GM21717 (cell line): ENCODE results near the gene CAMK1D.
"Not testable (repeated sequence)": the region's sequence is repeated elsewhere in the genome, so short reads cannot be mapped to it uniquely, and the experiment has no call there.

Experiments
- ATAC-seq: cut with Tn5 transposase; IDR thresholded peaks from one replicate; pipeline ENCODE4 v1.9.1; 2021; ENCODE audit warnings: mild to moderate bottlenecking, moderate library complexity; ENCODE audit not compliant: unreplicated experiment

CAMK1D gene

DNA sequence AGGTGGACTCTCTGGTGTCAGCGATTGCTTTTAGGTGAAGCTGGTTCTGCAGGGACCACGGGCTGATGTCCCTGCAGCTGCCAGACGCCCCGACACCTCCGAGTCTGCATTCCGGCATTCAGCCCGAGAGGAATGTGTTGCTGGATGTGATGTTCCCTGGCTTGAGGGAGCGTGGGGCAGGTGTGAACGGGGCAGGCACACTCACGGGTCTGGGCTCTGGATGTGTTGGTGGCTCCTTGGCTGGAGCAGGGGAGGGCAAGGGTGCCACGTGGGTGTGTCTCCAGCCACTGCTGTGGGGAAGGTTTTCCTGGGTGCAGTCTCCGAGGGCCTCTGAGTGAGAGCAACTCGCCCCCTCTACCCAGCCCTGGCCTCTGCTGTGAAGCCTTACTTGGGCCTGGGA, 140.5 kb downstream of the CAMK1D start:
- ATAC-seq = no peak

DNA sequence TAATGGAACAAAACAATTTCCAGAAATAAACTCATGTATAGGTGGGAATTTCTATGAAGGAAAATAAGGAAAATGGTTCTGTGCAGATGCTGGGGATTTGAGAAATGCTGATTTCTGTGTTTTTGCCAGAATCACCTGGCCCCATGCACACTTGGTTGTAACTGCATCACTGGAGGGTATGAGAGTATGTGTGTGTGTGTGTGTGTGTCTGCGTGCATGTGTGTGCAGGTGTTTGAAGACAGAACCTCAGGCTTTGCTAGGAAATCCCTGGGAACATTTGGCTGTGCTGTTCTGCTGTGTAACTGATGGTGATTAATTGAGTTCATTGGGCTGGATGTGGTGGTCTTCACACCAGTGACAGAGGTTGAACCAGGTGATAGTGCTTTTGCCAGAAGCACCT, 141.6 kb downstream of the CAMK1D start:
- ATAC-seq = no peak

DNA sequence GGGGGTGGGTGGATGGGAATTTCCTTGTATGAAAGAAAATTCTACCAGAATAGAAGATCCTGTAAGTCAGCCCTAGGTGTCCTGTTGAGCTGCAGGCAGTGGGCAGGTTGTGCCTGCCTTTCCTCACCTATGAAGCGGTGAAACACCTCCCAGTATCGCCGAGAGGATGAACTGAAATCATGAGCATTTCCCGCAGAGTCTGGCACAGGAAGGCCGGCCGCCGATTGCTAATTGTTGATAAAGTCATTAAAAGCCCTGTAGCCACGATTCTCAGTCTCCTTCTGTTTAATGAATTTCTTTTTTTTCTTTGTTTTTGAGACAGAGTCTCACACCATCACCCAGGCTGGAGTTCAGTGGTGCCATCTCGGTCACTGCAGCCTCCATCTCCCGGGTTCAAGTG, 142.1 kb downstream of the CAMK1D start:
- no peak for ATAC-seq

DNA sequence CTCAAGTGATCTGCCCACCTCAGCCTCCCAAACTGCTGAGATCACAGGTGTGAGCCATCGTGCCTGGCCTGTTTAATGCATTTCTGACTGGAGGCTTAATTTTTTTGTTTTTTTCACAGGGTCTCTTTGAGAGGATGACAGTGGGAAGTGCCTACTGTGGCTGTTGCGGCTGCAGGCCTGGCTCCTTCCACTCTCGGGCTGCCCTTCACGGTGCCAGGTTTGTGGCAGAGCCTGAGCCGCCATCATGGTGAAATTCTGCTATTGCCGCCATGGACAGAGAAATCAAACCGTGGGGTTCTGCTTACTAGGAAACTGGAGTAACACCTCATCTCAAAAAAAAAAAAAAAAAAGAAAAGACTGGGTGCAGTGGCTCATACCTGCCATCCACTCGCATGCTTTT, 142.7 kb downstream of the CAMK1D start:
- no peak for ATAC-seq

DNA sequence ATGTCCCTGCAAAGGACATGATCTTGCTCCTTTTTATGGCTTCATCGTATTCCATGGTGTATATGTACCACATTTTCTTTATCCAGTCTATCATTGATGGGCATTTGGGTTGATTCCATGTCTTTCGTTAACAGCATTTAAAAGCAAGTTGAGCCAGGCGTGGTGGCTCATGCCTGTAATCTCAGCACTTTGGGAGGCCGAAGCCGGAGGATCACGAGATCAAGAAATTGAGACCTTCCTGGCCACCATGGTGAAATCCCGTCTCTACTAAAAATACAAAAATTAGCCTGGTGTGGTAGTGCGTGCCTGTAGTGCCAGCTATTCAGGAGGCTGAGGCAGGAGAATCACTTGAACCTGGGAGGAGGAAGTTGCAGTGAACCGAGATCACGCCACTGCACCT, 147.7 kb downstream of the CAMK1D start:
- not testable (repeated sequence) for ATAC-seq

DNA sequence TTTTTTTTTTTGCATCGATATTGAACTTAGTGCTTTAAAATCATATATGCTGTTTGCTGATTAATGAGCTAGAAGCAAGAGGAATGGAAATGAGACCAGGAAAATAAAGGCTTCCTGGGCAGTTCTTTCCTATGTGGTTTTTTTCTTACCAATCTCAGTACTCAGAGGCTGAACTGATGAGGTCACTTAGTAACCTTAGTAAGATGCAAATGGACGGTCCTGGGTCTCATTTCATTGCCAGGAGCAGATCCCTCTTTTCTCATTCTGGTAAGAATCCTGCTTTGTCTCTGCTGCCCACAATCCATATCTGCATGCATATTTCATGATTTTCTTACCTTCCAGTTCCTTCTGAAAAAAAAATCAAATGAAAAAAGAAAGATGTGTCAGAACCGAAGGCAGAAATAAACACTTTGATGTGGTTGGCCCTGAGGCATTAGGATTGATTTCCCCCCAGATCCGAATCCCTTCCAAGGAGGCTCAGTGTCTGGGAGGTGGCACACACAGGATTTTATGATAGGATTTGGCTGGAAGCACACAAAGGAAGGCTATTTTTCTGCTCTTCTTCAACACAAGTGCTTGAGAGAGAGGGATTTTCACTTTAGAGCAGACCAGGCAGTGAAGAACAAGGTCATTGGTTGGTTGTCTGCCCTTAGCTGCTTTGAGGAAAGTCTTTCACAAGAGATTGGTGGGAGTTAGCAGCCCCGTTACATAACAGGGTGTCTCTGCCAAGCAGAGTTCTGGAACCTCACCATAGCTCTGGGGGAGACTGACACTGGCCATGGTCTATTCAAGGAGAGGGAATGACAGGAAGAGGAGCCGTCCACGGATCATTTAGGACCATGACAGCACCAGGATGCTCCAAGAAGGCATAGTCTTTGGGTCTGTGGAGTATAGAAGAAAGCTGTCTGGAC, 150.0 kb downstream of the CAMK1D start:
- ATAC-seq = no peak

DNA sequence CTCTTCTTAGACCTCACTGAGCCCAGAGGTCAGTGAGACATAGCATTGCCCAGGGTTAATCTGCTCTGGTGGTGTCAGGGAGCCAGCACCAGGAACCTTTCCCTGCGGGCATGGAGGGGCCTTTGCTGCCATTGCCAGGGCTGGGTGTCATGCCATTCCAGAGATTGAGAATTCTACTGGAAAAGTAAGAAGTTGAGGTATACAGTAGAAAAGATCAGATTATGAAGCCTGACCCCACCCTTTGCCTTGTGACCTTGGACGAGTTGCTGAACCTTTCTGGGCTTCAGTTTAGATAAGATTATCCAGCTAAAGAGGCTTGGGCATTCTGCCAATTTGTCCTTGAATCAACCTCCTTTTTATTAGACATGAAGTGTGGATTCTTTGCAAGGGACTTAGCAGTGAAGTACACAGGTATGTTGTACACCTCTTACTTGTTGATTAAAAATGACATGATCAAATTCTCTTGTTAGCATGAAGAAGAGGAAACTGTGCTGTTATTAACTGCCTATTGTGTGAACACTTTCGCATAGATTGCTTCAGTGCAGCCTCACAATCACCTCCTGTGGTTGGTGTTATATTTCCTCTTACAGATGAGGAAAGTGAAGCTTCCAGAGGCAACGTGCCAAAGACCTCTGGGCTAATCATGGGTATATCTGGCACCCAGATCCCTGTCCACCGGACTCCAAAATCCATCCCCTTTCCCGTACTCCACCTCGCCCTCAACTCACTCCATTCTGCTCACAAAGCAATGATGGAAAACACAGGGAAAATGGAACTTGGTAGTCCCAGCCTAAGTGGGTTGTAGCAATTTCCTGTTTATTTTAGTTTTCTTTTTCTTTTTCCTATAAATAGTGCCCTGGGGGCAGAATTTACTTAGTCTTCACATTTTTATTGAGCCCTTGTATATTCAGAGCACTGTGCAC, 151.3 kb downstream of the CAMK1D start:
- ATAC-seq = no peak

DNA sequence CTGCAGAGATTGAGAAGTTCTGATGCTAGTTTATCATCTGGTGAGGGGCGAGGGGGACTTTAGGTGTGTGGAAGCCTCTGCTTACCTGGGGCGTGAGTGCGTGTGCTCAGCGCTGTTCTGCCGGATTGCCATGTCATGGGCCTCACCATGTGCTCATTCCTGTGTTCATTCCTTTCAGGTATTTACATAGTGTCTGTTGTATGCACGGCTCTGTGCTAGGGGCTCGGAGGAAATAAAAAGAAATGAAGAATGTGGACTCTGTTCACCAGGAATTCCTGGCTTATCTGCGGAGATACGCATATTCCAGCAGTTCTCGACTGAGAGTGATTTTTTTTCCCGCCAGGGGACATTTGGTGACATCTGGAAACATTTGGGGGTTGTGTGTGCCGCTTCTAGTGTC, 152.0 kb downstream of the CAMK1D start:
- no peak for ATAC-seq

DNA sequence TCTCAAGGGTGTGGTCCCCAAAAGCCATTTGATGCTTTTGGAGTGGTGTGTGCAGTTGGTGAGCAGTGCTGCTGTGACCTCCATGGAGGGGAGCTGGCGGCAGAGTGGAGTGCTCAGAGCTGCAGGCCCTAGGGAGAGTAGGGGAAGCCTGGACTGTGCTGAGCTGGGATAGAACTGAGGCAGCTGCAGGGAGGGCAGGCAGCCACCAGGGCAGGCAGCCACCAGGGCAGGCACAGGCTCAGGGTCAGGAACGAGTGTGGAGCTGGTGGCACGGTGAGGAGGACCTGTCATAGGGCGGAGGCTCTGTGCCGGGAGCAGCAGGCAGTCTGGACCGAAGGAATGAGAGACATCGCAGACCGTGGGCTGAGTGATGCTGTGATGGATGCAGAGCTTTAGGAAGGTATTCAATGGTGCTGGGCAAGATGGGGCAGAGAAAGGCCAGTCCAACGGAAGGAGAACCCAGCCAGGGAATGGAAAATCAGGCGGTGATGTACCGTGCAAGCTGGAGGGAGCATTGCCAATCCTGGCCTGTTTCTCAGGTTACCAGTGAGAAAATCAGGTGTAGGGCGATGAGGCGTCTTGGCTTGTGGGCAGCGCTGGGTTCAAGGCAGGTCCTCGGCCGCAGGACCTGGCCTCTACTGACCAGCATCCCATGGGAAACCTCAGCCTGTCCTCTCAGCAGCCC, 152.6 kb downstream of the CAMK1D start:
- ATAC-seq = no peak

DNA sequence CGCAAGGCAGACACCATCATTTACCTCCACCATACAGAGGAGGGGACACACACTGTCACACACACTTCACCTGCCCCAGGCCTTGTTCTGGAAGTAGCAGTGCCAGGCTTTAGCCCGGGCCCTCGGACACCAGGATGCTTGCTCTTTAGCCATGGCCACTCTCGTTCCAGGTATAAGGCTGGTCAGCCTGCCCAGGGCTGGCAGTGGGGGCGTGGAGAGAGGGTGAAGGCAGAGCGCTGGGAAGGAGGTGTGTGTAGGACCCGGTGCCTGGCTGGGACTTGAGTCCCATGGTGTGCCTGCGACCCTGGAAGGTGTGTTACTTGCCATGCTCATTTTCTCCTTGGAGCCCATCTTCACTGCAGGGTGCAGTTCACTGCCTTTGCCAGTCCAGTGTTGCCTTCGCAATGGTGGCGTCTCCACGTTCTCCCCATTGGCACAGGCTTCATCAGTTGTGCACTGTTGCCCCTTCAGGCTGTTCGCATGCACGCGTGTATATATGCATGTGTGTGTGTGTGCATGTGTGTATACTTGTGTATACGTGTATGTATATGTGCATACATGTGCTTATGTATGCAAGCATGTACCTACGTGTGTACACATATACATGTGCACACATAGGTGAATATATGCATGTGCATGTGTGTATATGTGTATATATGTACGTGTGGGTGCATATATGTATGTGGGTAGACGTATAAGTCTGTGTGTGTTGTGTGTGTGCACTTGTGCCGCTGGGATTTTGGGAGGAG, 153.4 kb downstream of the CAMK1D start:
- no peak for ATAC-seq

DNA sequence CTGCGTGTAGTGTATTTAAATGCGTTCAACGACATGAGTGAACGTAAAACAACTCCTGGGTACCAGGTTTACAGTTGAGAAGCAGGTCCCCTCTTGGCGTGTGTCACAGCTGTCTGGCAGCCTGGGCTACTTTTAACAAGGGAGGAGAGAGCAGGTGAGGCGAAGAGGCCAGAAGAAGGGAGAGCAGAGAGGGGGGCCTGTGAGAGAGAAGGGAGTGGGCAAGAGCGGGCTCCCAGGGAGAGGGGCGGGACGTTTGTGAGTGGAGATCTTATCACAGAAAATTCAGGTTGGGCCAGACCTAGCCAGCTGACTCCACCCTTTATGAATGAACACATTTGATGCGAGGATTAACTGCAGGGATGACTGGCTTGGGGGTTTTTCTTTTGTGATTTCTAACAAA, 154.0 kb downstream of the CAMK1D start:
- no peak for ATAC-seq

DNA sequence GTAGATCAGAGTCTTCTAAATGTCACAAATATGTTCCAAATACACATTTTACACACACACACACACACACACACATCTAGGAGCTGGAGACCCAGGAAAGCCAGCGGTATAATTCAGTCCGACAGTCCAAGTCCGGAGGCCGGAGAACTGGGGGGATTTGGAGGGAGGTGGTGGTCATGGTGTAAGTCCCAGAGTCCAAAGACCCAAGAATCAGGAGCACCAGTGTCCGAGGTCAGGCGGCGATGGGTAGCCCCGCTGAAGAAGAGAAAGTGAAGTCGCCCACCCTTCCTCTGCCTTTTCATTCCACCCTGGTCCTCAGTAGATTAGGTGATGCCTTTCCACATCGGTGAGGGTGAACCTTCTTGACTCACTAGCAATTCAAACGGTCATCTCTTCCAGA, 154.8 kb downstream of the CAMK1D start:
- ATAC-seq = no peak

DNA sequence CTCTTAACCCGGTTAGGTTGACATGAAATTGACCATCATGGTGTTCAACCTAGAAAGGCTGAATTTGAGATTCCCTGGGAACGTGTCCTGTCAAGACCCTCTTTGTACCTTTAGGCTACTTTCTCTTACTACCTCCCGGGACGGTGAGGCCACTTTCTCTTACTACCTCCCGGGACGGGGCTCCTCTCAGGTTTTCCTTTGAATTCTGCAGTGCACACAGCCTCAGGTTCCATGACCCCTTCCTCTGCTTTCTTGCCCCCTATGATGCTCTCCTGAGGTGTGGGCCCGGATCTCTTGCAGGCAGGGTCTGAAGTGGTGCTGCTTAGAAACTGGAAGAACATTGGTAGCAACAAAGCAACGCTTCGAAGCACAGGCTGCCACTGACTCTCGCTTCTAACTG, 155.3 kb downstream of the CAMK1D start:
- no peak for ATAC-seq

DNA sequence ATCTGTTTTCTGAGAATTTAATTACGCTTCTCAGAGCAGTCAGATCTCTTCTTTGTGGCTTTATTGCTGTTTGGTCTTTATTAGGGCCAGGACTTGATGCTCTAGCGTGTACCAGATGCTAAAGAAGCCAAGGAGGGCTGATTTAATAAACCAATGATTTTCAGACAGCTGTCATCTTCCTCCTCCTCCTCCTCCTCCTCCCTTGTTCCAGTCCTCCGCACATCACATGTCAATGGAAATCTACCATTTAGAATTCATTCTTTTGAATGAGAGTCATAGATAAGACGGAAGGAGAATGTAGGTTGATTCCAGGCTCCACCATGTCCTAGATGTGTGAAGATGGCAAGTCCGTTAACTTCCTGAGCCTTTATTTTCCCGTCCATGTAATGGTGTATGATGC, 156.3 kb downstream of the CAMK1D start:
- no peak for ATAC-seq

DNA sequence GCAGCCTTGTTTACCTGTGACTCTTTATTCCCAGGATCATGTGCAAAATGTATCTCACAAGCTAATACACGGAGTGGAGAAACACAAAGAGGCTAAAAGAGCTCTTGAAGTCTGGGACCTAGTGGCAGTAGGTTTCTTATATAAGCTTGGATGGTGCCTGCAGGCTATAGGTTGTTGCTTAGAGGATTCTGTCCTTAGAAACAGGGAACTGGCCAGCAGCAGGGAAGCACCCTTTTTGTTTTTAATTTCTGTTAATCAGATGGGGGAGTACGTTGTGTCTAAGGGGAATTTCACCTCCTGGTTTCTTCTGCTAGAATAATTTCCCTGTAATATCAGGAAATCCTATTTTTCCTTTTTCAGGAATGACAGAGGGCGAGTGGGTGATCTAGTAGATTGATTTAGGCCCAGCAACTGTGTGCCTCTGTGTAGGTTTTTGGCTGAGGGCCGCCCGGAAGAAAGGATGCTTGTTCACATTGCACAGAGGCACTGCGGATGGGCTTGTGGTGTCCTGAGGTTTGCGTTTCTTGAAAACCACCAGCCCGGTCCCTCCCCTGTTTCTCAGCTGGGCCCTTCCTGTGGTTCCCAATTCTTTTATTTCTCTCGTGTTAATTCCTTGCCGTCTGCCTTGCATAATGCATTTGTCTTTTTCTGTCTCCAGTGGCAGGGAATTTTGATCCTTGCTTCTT, 158.0 kb downstream of the CAMK1D start:
- no peak for ATAC-seq

DNA sequence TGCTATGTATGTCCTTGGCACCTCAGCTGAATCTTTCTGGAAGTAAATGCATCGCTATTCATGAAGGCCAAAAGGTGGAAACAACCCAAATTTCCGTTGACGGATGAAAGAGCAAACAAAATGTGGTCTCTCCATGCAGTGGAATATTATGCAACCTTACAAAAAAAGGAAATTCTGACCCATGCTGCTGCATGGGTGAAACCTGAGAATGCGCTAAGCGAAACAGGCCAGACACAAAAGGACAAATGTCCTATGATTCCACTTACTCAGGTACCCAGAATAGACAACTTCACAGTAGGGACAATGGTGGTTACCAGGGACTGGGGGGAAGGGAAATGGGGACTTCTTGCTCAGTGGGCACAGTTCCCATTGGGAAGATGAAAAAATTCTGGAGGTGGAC, 158.8 kb downstream of the CAMK1D start:
- ATAC-seq = no peak

DNA sequence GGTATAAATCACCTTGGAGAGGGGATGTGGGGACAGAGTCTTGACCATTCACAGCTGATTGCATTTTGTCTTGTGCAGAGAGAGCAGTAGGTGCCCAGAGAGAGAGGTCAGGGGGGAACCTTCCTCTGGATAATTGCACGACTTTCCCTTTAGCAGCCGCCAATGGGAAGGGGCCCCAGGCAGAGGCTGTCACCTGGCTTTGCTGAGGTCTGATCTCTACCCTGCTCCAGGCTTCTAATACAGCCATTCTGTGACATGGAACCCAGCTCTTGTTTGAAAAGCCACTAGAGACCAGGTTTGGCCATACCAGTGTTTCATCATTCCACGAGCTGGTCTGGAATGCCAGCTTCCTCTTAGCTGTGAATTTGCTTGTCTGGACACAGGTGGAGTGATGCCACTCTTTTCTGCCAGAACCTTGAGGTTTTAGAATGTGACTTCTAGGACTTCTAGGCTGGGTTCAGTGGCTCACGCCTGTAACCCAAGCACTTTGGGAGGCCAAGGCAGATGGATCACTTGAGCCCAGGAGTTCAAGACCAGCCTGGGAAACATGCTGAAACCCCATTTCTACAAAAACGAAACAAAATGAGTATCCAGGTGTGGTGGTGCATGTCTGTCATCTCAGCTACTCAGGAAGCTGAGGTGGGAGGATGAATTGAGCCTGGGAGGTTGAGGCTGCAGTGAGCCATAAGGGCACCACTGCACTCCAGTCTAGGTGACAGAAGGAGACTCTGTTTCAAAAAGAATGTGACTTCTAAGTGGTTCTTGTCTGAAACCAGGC, 159.9 kb downstream of the CAMK1D start:
- no peak for ATAC-seq

DNA sequence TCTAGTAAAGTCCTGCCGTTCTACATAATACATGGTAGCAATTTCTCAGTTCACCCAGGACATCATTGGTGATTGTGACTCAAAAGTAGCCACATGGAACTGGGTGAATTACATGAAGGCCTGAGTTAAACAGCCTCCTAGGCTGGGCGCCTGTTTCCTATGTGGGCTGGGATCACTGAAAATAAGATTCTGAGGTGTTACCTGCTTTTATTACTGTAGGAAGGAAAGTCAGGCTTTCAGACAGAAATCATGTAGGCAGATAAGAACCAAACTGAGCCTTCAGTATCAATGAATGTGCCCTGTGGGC, 160.4 kb downstream of the CAMK1D start:
- ATAC-seq = no peak

DNA sequence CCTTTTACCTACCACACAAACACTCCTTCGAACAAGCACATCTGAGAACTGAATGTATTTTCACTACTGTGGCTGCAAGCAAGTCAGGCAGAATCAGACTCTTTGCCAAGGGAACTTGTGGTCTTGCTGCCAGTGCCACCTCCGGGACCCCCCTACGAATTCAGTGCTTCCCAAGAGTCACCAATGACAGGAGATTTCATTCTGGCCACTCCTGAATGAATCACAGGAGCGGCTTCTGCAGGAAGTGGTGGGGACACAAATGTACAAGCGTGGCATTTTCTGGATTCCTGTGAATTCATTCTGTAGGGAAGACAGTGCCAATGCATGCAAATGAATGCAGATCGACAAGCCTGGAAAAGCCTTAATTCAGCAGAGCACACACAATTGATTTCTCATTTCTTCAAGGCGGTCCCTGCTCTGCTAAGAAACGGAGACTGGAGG, 161.2 kb downstream of the CAMK1D start:
- no peak for ATAC-seq
